PFSK-1 (cell line): ENCODE measurements around the gene VPS26B.

Experiments used
- POLR2AphosphoS5 ChIP-seq: IDR thresholded peaks from 2 replicates; pipeline ENCODE4 v1.6.1; 2012; ENCODE audit warnings: low read depth, mild to moderate bottlenecking, control low read depth, low read length, moderate library complexity
- REST ChIP-seq, 2 experiments: IDR thresholded peaks; 2 replicates each; pipeline versions ENCODE4 v1.6.1 to v1.8.0; 2011 to 2012; ENCODE audit warnings: low read depth in 2 of 2, low read length in 2 of 2, control low read depth in 1 of 2, inconsistent platforms in 1 of 2, mild to moderate bottlenecking in 1 of 2, moderate library complexity in 1 of 2; ENCODE audit not compliant: insufficient read depth in 1 of 2
- SIN3A ChIP-seq: IDR thresholded peaks from 2 replicates; pipeline ENCODE4 v1.6.1; 2012; ENCODE audit warnings: mild to moderate bottlenecking, low read length, moderate library complexity, borderline replicate concordance; ENCODE audit not compliant: insufficient read depth
- TAF1 ChIP-seq: IDR thresholded peaks from 2 replicates; pipeline ENCODE4 v1.6.1; 2012; ENCODE audit warnings: low read length, control low read depth, borderline replicate concordance; ENCODE audit not compliant: insufficient read depth

- TF ChIP-seq SIN3A (no peak), POLR2AphosphoS5 (no peak), REST (IDR thresholded peaks at IDR 0.05; ENCODE audit: insufficient read depth in 1 of 2, low read depth in 2 of 2, low read length in 2 of 2) (no peak), TAF1 (no peak)
These were observed 18.7 kb upstream of the VPS26B start for GRCh38 chr11:134205729-134206128.
